Left ventricle myocardium inferior (tissue), 1 donor: Measurements from ENCODE around the gene CCDC187. TPM values are rescaled to one million over a fixed set of nuclear protein-coding genes. Genes with fewer than 3 reads are reported as not detected.

ENCODE experiments used
- DNase-seq: peaks from one replicate; pipeline ENCODE4 v3.0.0-alpha.2; 2020
- H3K27ac ChIP-seq: fragments of 200-600 bp; replicated peaks from 2 replicates; pipeline ENCODE4 v1.8.0; 2021
- H3K27me3 ChIP-seq: fragments of 200-600 bp; 2 replicates; pipeline ENCODE4 v1.8.0; 2021; ENCODE audit warnings: low read depth
- H3K36me3 ChIP-seq: fragments of 200-600 bp; 2 replicates; pipeline ENCODE4 v1.8.0; 2021
- H3K4me1 ChIP-seq: fragments of 200-600 bp; 2 replicates; pipeline ENCODE4 v1.8.0; 2021
- H3K4me3 ChIP-seq: fragments of 200-600 bp; 2 replicates; pipeline ENCODE4 v1.8.0; 2021; ENCODE audit warnings: mild to moderate bottlenecking, moderate library complexity
- H3K9me3 ChIP-seq: fragments of 200-600 bp; replicated peaks from 2 replicates; pipeline ENCODE4 v1.8.0; 2021
- CTCF ChIP-seq: fragments of 200-600 bp; IDR thresholded peaks from 2 replicates; pipeline ENCODE4 v1.8.0; 2021; ENCODE audit warnings: antibody characterized with exemption, mild to moderate bottlenecking, borderline replicate concordance
- intact Hi-C: fragments of 100-400 bp; cut with micrococcal nuclease; formaldehyde crosslinking; loops from one replicate; pipeline ENCODE4 v1.11.0; 2022
- total RNA-seq: library from RNA; stranded (reverse); fragmentation: NEBNext Ultra II Directional; extraction: Animal tissue kit (Norgen Biotek cat#: 25700); gene quantifications from one replicate; pipeline ENCODE4 v1.2.1, GENCODE V29; 2021
- donor health status: DM: no; HTN: yes; CAD: no; lungs with severe emphysema.

Gene CCDC187
- total RNA-seq, 1 donor from 2014 or later = not detected

DNA sequence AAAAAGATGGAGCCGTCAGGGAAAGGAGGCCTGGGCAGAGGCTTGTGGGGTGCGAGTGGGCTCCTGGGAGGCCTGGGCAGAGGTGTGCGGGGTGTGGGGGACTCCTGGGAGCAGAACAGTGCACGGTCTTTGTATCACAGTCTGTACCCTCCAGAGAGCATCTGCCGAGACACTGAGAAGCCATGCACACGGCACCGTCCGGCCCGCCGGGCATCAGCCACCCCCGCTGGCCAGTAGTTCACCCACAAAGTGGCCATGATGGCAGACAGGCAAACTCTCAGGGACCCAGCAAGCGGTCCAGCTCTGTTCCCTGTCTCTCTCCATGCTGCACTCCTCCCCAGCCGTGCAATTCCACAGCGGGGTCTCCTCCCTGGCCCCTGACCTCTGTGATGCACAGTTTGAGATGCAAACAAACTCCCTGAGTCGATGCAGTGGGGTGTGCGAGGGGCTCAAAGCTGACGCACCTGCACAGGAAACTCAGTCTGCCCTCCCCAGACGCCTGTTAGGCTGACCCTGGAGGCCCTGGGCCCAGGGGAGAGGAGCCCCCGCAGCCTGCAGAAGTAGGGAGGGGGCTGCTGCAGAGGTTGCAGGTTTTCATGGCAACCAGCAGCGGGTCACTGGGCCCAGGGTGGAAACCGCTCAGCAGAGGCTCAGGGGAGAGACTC lies 14.3 kb upstream of the CCDC187 start:
- Histone ChIP-seq H3K36me3 (no peaks in the 10 kb centered on the region), H3K27ac (no peak overlapping the region), H3K9me3 (peaks cover 32% of the 10 kb centered on the region), H3K4me1 (no peaks in the 10 kb centered on the region), H3K27me3 (no peaks in the 10 kb centered on the region), H3K4me3 (no peak overlapping the region)
- DNase-seq = no peak
- no peak for TF ChIP-seq CTCF
- intact Hi-C loops = no loop called here

DNA sequence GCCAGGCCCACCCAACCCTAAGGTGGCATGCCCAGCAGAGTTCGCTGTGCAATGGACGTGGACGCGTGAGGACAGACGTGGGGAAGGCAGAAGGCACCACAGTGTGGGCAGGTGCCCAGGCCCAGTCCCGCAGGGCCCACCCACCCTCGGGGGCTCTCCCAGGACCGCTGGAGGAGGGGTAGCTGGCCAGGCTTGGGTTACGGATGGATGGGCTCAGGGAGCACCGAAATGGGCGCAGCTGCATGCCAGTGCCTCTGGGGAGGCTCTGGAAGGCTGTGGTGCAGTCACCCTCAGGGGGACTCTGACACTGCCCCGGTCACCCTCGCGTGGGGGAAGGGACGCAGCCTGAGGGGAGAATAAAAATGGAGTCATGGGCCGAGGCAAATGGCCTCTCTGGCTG lies 13.8 kb upstream of the CCDC187 start:
- H3K4me3 ChIP-seq = no peak overlapping the region
- DNase-seq = no peak
- intact Hi-C loops = no loop called here

DNA sequence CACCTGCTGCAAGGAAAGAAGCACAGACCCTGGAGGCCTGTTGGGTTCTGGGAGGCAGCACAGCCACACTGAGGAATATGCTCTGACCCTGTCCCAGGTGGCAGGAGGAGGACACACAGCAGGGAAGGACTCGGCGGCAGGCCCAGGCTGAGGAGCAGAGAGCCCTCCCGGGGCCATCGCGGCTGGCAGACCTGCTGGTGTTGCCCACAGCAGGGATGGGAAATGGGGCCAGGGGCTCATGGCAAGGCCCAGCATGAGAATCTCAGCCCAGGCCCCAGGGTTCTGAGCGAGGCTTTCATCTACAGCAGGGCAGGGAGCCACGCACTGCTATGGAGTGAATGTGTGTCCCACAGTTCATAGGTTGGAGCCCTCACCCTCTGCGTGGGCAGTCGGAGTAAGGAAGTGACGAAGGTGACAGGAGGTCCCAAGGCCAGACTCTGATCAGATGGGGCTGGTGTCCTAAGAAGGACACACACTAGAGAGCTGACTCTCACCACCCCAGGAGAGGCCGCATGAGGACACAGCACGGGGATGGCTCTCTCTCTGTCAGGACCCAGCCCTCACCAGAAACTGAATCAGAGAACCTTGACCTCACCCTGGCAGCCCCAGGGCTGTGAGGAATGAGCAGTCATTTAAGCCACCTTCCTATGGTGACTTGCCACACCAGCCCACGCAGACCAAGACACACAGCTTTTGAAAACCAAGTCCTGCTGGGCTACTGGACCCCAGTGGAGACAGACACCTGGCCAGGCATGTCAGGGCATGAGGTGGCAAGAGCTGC lies 13.2 kb upstream of the CCDC187 start:
- Histone ChIP-seq H3K27me3 (no peaks in the 10 kb centered on the region), H3K4me1 (no peaks in the 10 kb centered on the region), H3K4me3 (no peak overlapping the region), H3K9me3 (peaks cover 32% of the 10 kb centered on the region), H3K27ac (no peak overlapping the region), H3K36me3 (no peaks in the 10 kb centered on the region)
- no peak for TF ChIP-seq CTCF
- DNase-seq = no peak
- intact Hi-C loops = no loop called here

More for the DNA sequence above, 13.8 kb upstream of the CCDC187 start:
- no peak overlapping the region for H3K27ac ChIP-seq
- H3K27me3 ChIP-seq = no peaks in the 10 kb centered on the region
- no peaks in the 10 kb centered on the region for H3K4me1 ChIP-seq
- H3K9me3 ChIP-seq = peaks cover 32% of the 10 kb centered on the region
- H3K36me3 ChIP-seq = no peaks in the 10 kb centered on the region
- no peak for TF ChIP-seq CTCF

DNA sequence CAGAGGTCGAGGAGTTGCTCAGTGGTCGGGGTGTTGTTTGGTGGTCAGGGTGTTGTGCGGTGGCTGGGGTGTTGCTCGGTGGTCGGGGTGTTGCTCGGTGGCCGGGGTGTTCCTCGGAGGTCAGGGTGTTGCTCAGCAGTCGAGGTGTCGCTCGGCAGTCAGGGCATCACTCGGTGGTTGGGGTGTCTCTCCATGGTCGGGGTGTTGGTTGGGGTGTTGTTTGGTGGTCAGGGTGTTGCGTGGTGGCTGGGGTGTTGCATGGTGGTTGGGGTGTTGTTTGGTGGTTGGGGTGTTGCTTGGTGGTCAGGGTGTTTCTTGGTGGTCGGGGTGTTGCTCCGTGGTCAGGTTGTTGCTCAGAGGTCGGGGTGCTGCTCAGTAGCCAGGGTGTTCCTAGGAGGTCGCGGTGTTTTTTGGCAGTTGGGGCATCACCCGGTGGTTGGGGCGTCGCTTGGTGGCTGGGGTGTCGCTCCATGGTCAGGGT lies 12.4 kb upstream of the CCDC187 start:
- H3K4me3 ChIP-seq = no peak overlapping the region
- no peak for TF ChIP-seq CTCF
- peaks cover 27% of the 10 kb centered on the region for H3K9me3 ChIP-seq
- no peak overlapping the region for H3K27ac ChIP-seq
- H3K4me1 ChIP-seq = no peaks in the 10 kb centered on the region
- H3K27me3 ChIP-seq = peaks cover 7% of the 10 kb centered on the region
- no peaks in the 10 kb centered on the region for H3K36me3 ChIP-seq
- no peak for DNase-seq
- intact Hi-C loops = no loop called here

DNA sequence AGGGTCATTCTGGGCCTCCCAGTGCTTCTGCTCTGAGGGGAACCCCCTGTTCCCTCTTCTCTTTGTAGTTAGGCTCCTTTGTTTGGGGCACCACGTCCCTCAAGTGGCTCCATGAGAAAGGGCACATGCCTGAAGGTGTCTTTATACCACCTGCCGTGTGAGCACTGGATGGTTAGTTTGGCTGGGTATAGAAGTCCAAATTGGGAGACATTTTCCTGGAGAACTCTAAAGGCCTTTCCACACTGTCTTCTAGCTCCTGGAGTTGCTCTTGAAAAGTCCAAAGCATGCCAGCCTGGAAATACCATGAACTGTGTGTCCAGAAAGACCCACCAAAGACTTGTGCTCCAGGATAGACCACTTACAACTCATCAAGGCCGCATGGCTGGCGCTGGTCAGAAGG lies 11.1 kb upstream of the CCDC187 start:
- DNase-seq = no peak
- intact Hi-C loops = no loop called here
- TF ChIP-seq CTCF = no peak
- Histone ChIP-seq H3K36me3 (no peaks in the 10 kb centered on the region), H3K4me3 (no peak overlapping the region), H3K27ac (no peak overlapping the region), H3K4me1 (no peaks in the 10 kb centered on the region), H3K27me3 (peaks cover 21% of the 10 kb centered on the region), H3K9me3 (peaks cover 16% of the 10 kb centered on the region)
